GM12878 (cell line): ENCODE data around the gene LIPA. TPM values are rescaled to one million over a fixed set of nuclear protein-coding genes. Genes with fewer than 3 reads are reported as not detected.

Source experiments
- ATAC-seq: fragments of 200-7000 bp; cut with Tn5 transposase; 3 replicates; pipeline ENCODE4 v1.9.1; 2020; ENCODE audit warnings: mild to moderate bottlenecking, moderate library complexity
- BruUV-seq: library from RNA; stranded (reverse); fragments of 400-500 nt; replicated peaks from 2 replicates; lab custom pipeline; 2021; lab: Mats Ljungman, UMichigan
- CTCF ChIA-PET: fragments of 300-600 bp; sonication (Branson Sonifier 250); formaldehyde crosslinking; extraction: SDS; loops from one replicate; lab custom pipeline; 2021; ENCODE audit warnings: inconsistent platforms; lab: Yijun Ruan, JAX
- POLR2A ChIA-PET: fragments of 350-600 bp; formaldehyde crosslinking; extraction: SDS; loops from one replicate; lab custom pipeline; 2021; ENCODE audit warnings: inconsistent platforms; lab: Charles Lee
- RAD21 ChIA-PET: fragments of 300-600 bp; sonication (Branson Sonifier 250); formaldehyde crosslinking; loops from one replicate; lab custom pipeline; 2023; ENCODE audit warnings: antibody characterized with exemption; ENCODE audit not compliant: unreplicated experiment; lab: Charles Lee
- SMC1A ChIA-PET: fragments of 300-600 bp; sonication (Branson Sonifier 250); formaldehyde crosslinking; loops from one replicate; lab custom pipeline; 2023; ENCODE audit not compliant: unreplicated experiment, uncharacterized antibody; lab: Charles Lee
- DNase-seq: peaks from one replicate; pipeline ENCODE4 v3.0.0-alpha.2; 2011; ENCODE audit warnings: low read depth, low spot score
- FAIRE-seq: peaks from 3 replicates; lab custom pipeline; 2011; peaks lifted over from hg19 to GRCh38; lab: Jason Lieb, UNC
- H2AFZ ChIP-seq: 2 replicates; pipeline ENCODE4 v1.6.0; 2011; ENCODE audit warnings: low read depth, low read length, control low read depth; ENCODE audit not compliant: control insufficient read depth
- H3K27ac ChIP-seq: 2 replicates; pipeline ENCODE4 v1.5.1; 2011; ENCODE audit warnings: control low read depth; ENCODE audit not compliant: control insufficient read depth, insufficient read depth
- H3K27me3 ChIP-seq, 2 experiments: replicated peaks in 1 of 2; 2 replicates each; pipeline versions ENCODE4 v1.6.0 to v1.6.1; 2011; ENCODE audit warnings: low read length in 1 of 2; ENCODE audit not compliant: control insufficient read depth in 2 of 2, insufficient read depth in 2 of 2
- H3K36me3 ChIP-seq, 2 experiments: 2 replicates each; pipeline ENCODE4 v1.5.1; 2011; ENCODE audit warnings: low read length in 1 of 2; ENCODE audit not compliant: control insufficient read depth in 2 of 2, insufficient read depth in 2 of 2
- H3K4me1 ChIP-seq: 2 replicates; pipeline ENCODE4 v1.6.1; 2011; ENCODE audit warnings: mild to moderate bottlenecking, low read length, moderate library complexity, mixed read lengths; ENCODE audit not compliant: control insufficient read depth, insufficient read depth
- H3K4me2 ChIP-seq: 2 replicates; pipeline ENCODE4 v1.6.0; 2011; ENCODE audit warnings: control low read depth; ENCODE audit not compliant: control insufficient read depth, insufficient read depth
- H3K4me3 ChIP-seq: fragments of 200-600 bp; sonication (generic); 2 replicates; pipeline ENCODE4 v1.5.1; 2016
- H3K79me2 ChIP-seq: 2 replicates; pipeline ENCODE4 v1.6.0; 2011; ENCODE audit warnings: low read length; ENCODE audit not compliant: control insufficient read depth, insufficient read depth
- H3K9ac ChIP-seq: 2 replicates; pipeline ENCODE4 v1.8.0; 2011; ENCODE audit warnings: low read length, control low read depth, mixed read lengths; ENCODE audit not compliant: control insufficient read depth, insufficient read depth
- H3K9me3 ChIP-seq: replicated peaks from 3 replicates; pipeline ENCODE4 v1.5.1; 2011; ENCODE audit warnings: mild to moderate bottlenecking, low read length; ENCODE audit not compliant: control insufficient read depth, insufficient read depth
- H4K20me1 ChIP-seq: 2 replicates; pipeline ENCODE4 v1.6.0; 2011; ENCODE audit not compliant: control insufficient read depth, insufficient read depth
- ASH2L ChIP-seq: fragments of 300-600, 200-600 bp; sonication (generic); IDR thresholded peaks from 2 replicates; pipeline ENCODE4 v1.6.1; 2017; ENCODE audit warnings: low read depth, mild to moderate bottlenecking, borderline replicate concordance
- BACH1 ChIP-seq: fragments of 450-650 bp; IDR thresholded peaks from 2 replicates; pipeline ENCODE4 v1.6.1; 2017; ENCODE audit warnings: mild to moderate bottlenecking, borderline replicate concordance
- BRCA1 ChIP-seq: IDR thresholded peaks from 2 replicates; pipeline ENCODE4 v1.6.1; 2011; ENCODE audit warnings: low read depth, low read length, improper control_type of control experiment
- CREM ChIP-seq: IDR thresholded peaks from 2 replicates; pipeline ENCODE4 v1.6.1; 2014; ENCODE audit warnings: antibody characterized with exemption, low read depth
- ESRRA ChIP-seq: IDR thresholded peaks from 2 replicates; pipeline ENCODE4 v1.6.1; 2012; ENCODE audit warnings: mild to moderate bottlenecking, low read length, improper control_type of control experiment
- FOXK2 ChIP-seq: fragments of 450-650 bp; IDR thresholded peaks from 2 replicates; pipeline ENCODE4 v1.6.1; 2017; ENCODE audit warnings: mild to moderate bottlenecking, moderate library complexity
- GABPA ChIP-seq: IDR thresholded peaks from 2 replicates; pipeline ENCODE4 v1.6.1; 2014; ENCODE audit warnings: antibody characterized with exemption, low read depth, mild to moderate bottlenecking, inconsistent platforms
- LARP7 ChIP-seq: fragments of 450-650 bp; IDR thresholded peaks from 2 replicates; pipeline ENCODE4 v1.6.1; 2017; ENCODE audit warnings: mild to moderate bottlenecking
- NR2C1 ChIP-seq: fragments of 450-650 bp; IDR thresholded peaks from 2 replicates; pipeline ENCODE4 v1.6.1; 2017; ENCODE audit warnings: antibody characterized with exemption, mild to moderate bottlenecking, moderate library complexity
- POLR2AphosphoS5 ChIP-seq: IDR thresholded peaks from 2 replicates; pipeline ENCODE4 v1.6.1; 2011; ENCODE audit warnings: mild to moderate bottlenecking, low read length, inconsistent platforms
- REST ChIP-seq: IDR thresholded peaks from 2 replicates; pipeline ENCODE4 v1.6.1; 2012; ENCODE audit warnings: mild to moderate bottlenecking, low read depth, low read length
- RUNX3 ChIP-seq: IDR thresholded peaks from 2 replicates; pipeline ENCODE4 v1.6.1; 2012; ENCODE audit warnings: low read length, inconsistent platforms
- TCF12 ChIP-seq: IDR thresholded peaks from 2 replicates; pipeline ENCODE4 v1.6.1; 2011; ENCODE audit warnings: low read depth, mild to moderate bottlenecking, low read length
- ZNF384 ChIP-seq: IDR thresholded peaks from 2 replicates; pipeline ENCODE4 v1.6.1; 2012; ENCODE audit warnings: low read depth, mild to moderate bottlenecking, low read length, improper control_type of control experiment, borderline replicate concordance
- ZNF622 ChIP-seq: fragments of 450-650 bp; IDR thresholded peaks from 2 replicates; pipeline ENCODE4 v1.6.1; 2017; ENCODE audit warnings: mild to moderate bottlenecking, inconsistent platforms
- WGBS: methylation state at CpG from one replicate; pipeline ENCODE4 v1.1.6; 2016; ENCODE audit warnings: low lambda C conversion rate; ENCODE audit not compliant: insufficient replicate concordance, insufficient coverage; ENCODE audit errors: missing lambda C conversion rate; 5-methylcytosine and 5-hydroxymethylcytosine counted together
- in situ Hi-C: fragments of 300-500 bp; cut with MboI; formaldehyde crosslinking; loops from 9 replicates; pipeline ENCODE4 v1.14.3; 2018; ENCODE audit warnings: mixed read lengths
- intact Hi-C: fragments of 100-400 bp; cut with micrococcal nuclease; formaldehyde crosslinking; loops from one replicate; pipeline ENCODE4 v1.14.2; 2022; ENCODE audit not compliant: unreplicated experiment
- polyA plus RNA-seq, 11 experiments: library from polyadenylated mRNA; depleted of rRNA in 4 of 11; unstranded in 6 of 11; stranded (reverse) in 5 of 11; fragments of >200 nt; fragmentation: Nextera tagmentation in 4 of 11; fragmentation: Illumina TruSeq in 1 of 11; extraction: Ambion mirVana in 4 of 11; extraction: Trizol in 1 of 11; gene quantifications; 1 replicate in 1 of 11; 2 replicates in 10 of 11; pipeline versions ENCODE4 v1.2.1 to v1.2.3, GENCODE V29; 2011 to 2016; ENCODE audit warnings: inconsistent platforms in 2 of 11, missing spikeins in 2 of 11, low read depth in 1 of 11
- total RNA-seq, 4 experiments: library from RNA; depleted of rRNA in 3 of 4; stranded (reverse); fragments of >200 nt in 3 of 4; fragmentation: Illumina TruSeq in 1 of 4; extraction: Trizol in 1 of 4; gene quantifications; 2 replicates each; pipeline versions ENCODE4 v1.2.1 to v1.2.3, GENCODE V29; 2013 to 2021
- TF ChIP-seq, protein P1 (sequence below): fragments of 450-650 bp; conservative IDR thresholded peaks from 2 replicates; pipeline ENCODE4 v1.6.1; 2017; ENCODE audit warnings: mild to moderate bottlenecking, moderate library complexity
- TF ChIP-seq, protein P2 (sequence below): IDR thresholded peaks from 2 replicates; pipeline ENCODE4 v1.6.1; 2011; ENCODE audit warnings: borderline replicate concordance, low read depth, mild to moderate bottlenecking, moderate library complexity, mixed read lengths, low read length; ENCODE audit not compliant: insufficient read depth; ENCODE audit errors: extremely low read length
- TF ChIP-seq, protein P3 (sequence below): IDR thresholded peaks from 2 replicates; pipeline ENCODE4 v1.6.1; 2012; ENCODE audit warnings: low read length, inconsistent platforms

LIPA gene
- total and polyA plus RNA-seq, 10 of the 15 experiments (the other 5 are each of a cell fraction or from before 2014, with no cell fraction given), result 31.1 to 50.3 (median 39.5) TPM

- TF ChIP-seq REST (no peak), LARP7 (no peak), GABPA (no peak), BRCA1 (no peak), ESRRA (no peak), POLR2AphosphoS5 (no peak), CREM (no peak)
- TF ChIP-seq, protein P1, sequence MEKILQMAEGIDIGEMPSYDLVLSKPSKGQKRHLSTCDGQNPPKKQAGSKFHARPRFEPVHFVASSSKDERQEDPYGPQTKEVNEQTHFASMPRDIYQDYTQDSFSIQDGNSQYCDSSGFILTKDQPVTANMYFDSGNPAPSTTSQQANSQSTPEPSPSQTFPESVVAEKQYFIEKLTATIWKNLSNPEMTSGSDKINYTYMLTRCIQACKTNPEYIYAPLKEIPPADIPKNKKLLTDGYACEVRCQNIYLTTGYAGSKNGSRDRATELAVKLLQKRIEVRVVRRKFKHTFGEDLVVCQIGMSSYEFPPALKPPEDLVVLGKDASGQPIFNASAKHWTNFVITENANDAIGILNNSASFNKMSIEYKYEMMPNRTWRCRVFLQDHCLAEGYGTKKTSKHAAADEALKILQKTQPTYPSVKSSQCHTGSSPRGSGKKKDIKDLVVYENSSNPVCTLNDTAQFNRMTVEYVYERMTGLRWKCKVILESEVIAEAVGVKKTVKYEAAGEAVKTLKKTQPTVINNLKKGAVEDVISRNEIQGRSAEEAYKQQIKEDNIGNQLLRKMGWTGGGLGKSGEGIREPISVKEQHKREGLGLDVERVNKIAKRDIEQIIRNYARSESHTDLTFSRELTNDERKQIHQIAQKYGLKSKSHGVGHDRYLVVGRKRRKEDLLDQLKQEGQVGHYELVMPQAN, result no peak
These were observed 28.9 kb upstream of the LIPA start (continued) for GRCh38 chr10:89280508-89280907.

DNA sequence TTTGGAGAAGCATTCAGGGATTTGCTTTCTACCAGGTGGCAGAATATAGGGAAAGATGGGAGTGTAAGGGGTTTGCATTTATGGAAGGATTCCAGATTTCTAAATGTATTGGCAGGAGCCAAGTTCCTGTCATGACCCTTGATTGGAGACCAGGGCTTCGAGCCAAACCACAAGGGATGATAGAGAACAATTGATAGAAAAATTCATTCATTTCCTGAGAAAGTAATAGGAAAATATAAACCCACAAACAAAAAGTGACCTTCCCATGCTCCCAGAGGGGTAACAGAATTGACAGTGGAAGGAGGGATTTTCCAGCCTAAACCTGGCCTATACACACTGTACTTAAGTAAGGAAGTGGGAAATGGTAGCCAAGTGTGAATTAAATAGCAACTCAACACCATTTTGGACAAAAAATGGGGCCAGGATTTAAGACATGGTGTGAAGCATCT lies 27.9 kb upstream of the LIPA start:
- H3K27ac ChIP-seq, result no peak overlapping the region
- 55% methylated on average over 1 of the region's 1 CpG for WGBS
- intact Hi-C loops, result no loop called here
- H3K79me2 ChIP-seq, result no peaks in the 10 kb centered on the region
- H3K9me3 ChIP-seq, result no peaks in the 10 kb centered on the region
- SMC1A ChIA-PET, result interaction anchor here (1.3 kb wide), 1 partner anchor 22 kb away, joined by 3 read pairs; no protein-coding TSS in a partner anchor
- H4K20me1 ChIP-seq, result no peaks in the 10 kb centered on the region
- no TSS peak for BruUV-seq
- H3K9ac ChIP-seq, result no peak overlapping the region
- no peak overlapping the region for H3K4me3 ChIP-seq
- CTCF ChIA-PET, result interaction anchor here (0.8 kb wide), 1 partner anchor 12 kb away, joined by 4 read pairs; no protein-coding TSS in a partner anchor
- ATAC-seq (no peak), FAIRE-seq (no peak), DNase-seq (no peak)
- no peak overlapping the region for H3K4me2 ChIP-seq
- POLR2A ChIA-PET, result no interaction called here
- no peaks in the 10 kb centered on the region for H3K36me3 ChIP-seq
- in situ Hi-C loops, result no loop called here
- no peak overlapping the region for H2AFZ ChIP-seq
- no peaks in the 10 kb centered on the region for H3K4me1 ChIP-seq
- H3K27me3 ChIP-seq, result no peaks in the 10 kb centered on the region
- RAD21 ChIA-PET, result no interaction called here
- TF ChIP-seq RUNX3 (no peak), FOXK2 (no peak), ASH2L (no peak), ZNF384 (no peak), BACH1 (no peak), ZNF622 (no peak), NR2C1 (no peak), TCF12 (no peak)
- TF ChIP-seq, protein P2, sequence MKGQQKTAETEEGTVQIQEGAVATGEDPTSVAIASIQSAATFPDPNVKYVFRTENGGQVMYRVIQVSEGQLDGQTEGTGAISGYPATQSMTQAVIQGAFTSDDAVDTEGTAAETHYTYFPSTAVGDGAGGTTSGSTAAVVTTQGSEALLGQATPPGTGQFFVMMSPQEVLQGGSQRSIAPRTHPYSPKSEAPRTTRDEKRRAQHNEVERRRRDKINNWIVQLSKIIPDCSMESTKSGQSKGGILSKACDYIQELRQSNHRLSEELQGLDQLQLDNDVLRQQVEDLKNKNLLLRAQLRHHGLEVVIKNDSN, result no peak
- TF ChIP-seq, protein P3, sequence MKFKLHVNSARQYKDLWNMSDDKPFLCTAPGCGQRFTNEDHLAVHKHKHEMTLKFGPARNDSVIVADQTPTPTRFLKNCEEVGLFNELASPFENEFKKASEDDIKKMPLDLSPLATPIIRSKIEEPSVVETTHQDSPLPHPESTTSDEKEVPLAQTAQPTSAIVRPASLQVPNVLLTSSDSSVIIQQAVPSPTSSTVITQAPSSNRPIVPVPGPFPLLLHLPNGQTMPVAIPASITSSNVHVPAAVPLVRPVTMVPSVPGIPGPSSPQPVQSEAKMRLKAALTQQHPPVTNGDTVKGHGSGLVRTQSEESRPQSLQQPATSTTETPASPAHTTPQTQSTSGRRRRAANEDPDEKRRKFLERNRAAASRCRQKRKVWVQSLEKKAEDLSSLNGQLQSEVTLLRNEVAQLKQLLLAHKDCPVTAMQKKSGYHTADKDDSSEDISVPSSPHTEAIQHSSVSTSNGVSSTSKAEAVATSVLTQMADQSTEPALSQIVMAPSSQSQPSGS, result no peak
